Stimulated activated CD4-positive, alpha-beta T cell treated with anti-CD3 and anti-CD28 coated beads, TNF-alpha, amount 100 ng/mL, for 1 hour (primary cell): ENCODE measurements around the gene RFPL3.
"Not testable (repeated sequence)": the region's sequence is repeated elsewhere in the genome, so short reads cannot be mapped to it uniquely, and the experiment has no call there.

Source experiments
- DNase-seq, 3 donors: peaks; one replicate each; pipeline ENCODE4 v3.0.0-alpha.2; 2020; ENCODE audit warnings: low read depth in 3 of 3, low spot score in 1 of 3

The RFPL3 gene

GRCh38 chr22:32352681-32353080 lies 5.0 kb upstream of the RFPL3 start:
- no peak for DNase-seq

GRCh38 chr22:32353292-32353691 lies 4.4 kb upstream of the RFPL3 start:
- DNase-seq: no peak

- no peak for DNase-seq
These were observed 3.8 kb upstream of the RFPL3 start for GRCh38 chr22:32353840-32354239.

- DNase-seq: no peak
These were observed 3.0 kb upstream of the RFPL3 start for GRCh38 chr22:32354360-32355351.

- no peak for DNase-seq
These were observed 1.9 kb upstream of the RFPL3 start for GRCh38 chr22:32355760-32356159.

GRCh38 chr22:32360096-32360495 lies 2.4 kb downstream of the RFPL3 start:
- not testable (repeated sequence) for DNase-seq

GRCh38 chr22:32361257-32361656 lies 3.6 kb downstream of the RFPL3 start:
- DNase-seq: no peak

- DNase-seq: no peak
These were observed 6.5 kb downstream of the RFPL3 start for GRCh38 chr22:32364210-32364609.

GRCh38 chr22:32375678-32376450 lies 18.2 kb downstream of the RFPL3 start:
- DNase-seq: no peak

GRCh38 chr22:32376681-32377080 lies 19.0 kb downstream of the RFPL3 start:
- DNase-seq: no peak

- no peak for DNase-seq
These were observed 21.1 kb downstream of the RFPL3 start for GRCh38 chr22:32378707-32379272.

- DNase-seq: no peak
These were observed 23.3 kb downstream of the RFPL3 start for GRCh38 chr22:32380991-32381390.

GRCh38 chr22:32385681-32386080 lies 28.0 kb downstream of the RFPL3 start:
- no peak for DNase-seq

- no peak for DNase-seq
These were observed 32.0 kb downstream of the RFPL3 start for GRCh38 chr22:32389685-32390084.

GRCh38 chr22:32395107-32395506 lies 37.4 kb downstream of the RFPL3 start:
- DNase-seq: no peak

GRCh38 chr22:32396255-32396654 lies 38.6 kb downstream of the RFPL3 start:
- no peak for DNase-seq

GRCh38 chr22:32396746-32397145 lies 39.1 kb downstream of the RFPL3 start:
- DNase-seq: no peak

GRCh38 chr22:32401486-32401885 lies 43.8 kb downstream of the RFPL3 start:
- no peak for DNase-seq

- DNase-seq: no peak
These were observed 46.4 kb downstream of the RFPL3 start for GRCh38 chr22:32404021-32404420.

- DNase-seq: no peak
These were observed 49.6 kb downstream of the RFPL3 start for GRCh38 chr22:32407312-32407711.

- DNase-seq: no peak
These were observed 50.3 kb downstream of the RFPL3 start for GRCh38 chr22:32407936-32408335.

GRCh38 chr22:32409977-32410376 lies 52.3 kb downstream of the RFPL3 start:
- no peak for DNase-seq
